Thymus (tissue), 11 donors: ENCODE results near the gene TMC1. TPM values are rescaled to one million over a fixed set of nuclear protein-coding genes. Genes with fewer than 3 reads are reported as not detected.

Experiments used
- DNase-seq, 9 donors: peaks; one replicate each; pipeline ENCODE4 v3.0.0-alpha.2; 2013; ENCODE audit warnings: low spot score in 9 of 9, low read depth in 6 of 9, missing footprints in 1 of 9
- H3K27ac ChIP-seq, 2 donors: one replicate each; pipeline ENCODE4 v1.5.1; 2013; ENCODE audit warnings: control low read depth in 1 of 2, low read depth in 1 of 2, low read length in 1 of 2, mild to moderate bottlenecking in 1 of 2, moderate library complexity in 1 of 2
- H3K27me3 ChIP-seq, 2 donors: one replicate each; pipeline ENCODE4 v1.5.1; 2013; ENCODE audit warnings: low read length in 1 of 2; ENCODE audit not compliant: control insufficient read depth in 2 of 2, insufficient read depth in 1 of 2
- H3K36me3 ChIP-seq, 2 donors: one replicate each; pipeline ENCODE4 v1.5.1; 2013; ENCODE audit warnings: low read length in 1 of 2, mild to moderate bottlenecking in 1 of 2, moderate library complexity in 1 of 2; ENCODE audit not compliant: control insufficient read depth in 2 of 2, insufficient read depth in 2 of 2
- H3K4me1 ChIP-seq, 2 donors: one replicate each; pipeline ENCODE4 v1.5.1; 2013; ENCODE audit warnings: low read length in 2 of 2; ENCODE audit not compliant: control insufficient read depth in 2 of 2, insufficient read depth in 2 of 2
- H3K4me3 ChIP-seq, 2 donors: one replicate each; pipeline ENCODE4 v1.5.1; 2013; ENCODE audit warnings: low read length in 2 of 2, control low read depth in 1 of 2, mild to moderate bottlenecking in 1 of 2
- H3K9me3 ChIP-seq, 2 donors: one replicate each; pipeline ENCODE4 v1.5.1; 2013; ENCODE audit warnings: low read length in 1 of 2, mild to moderate bottlenecking in 1 of 2; ENCODE audit not compliant: control insufficient read depth in 2 of 2, insufficient read depth in 1 of 2
- WGBS: extraction: QIAGEN DNeasy Blood & Tissue Kit; methylation state at CpG from one replicate; pipeline ENCODE4 v1.1.7; 2013; 5-methylcytosine and 5-hydroxymethylcytosine counted together
- polyA plus RNA-seq: library from polyadenylated mRNA; stranded (reverse); fragments of 200-250 nt; gene quantifications from one replicate; pipeline ENCODE4 v1.2.3, GENCODE V29; 2013
- total RNA-seq: library from RNA; stranded (reverse); fragments of 120-200 nt; gene quantifications from one replicate; pipeline ENCODE4 v1.2.4, GENCODE V29; 2013
- donor health status: healthy.

The TMC1 gene
- total and polyA plus RNA-seq, 2 donors, result 0.28 to 0.59 TPM

DNA sequence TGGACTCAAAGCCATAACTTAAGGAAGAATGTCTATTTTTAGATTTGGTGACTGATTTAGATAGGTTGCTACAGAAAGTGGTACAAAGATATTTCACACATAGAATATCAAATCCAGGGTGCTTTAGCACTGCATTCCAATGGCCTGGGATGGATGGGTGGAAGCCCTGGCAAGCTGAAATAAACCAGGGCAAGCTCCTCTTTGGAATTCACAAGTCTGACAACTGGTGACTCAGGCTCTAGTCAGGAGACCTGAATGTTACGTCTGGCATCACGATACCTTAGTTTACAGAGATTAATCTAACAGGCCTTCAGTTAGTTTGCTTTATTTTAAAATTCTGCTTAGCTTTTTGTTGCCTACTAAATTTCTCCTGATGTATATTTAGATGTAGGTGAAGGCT is 144.0 kb downstream of the TMC1 start:
- H3K4me3 ChIP-seq, result no peak overlapping the region
- no peaks in the 10 kb centered on the region for H3K27me3 ChIP-seq
- H3K36me3 ChIP-seq, result no peaks in the 10 kb centered on the region
- H3K27ac ChIP-seq, result no peak overlapping the region
- DNase-seq, result no peak
- no peaks in the 10 kb centered on the region for H3K9me3 ChIP-seq
- no peaks in the 10 kb centered on the region for H3K4me1 ChIP-seq
- WGBS, result 97% methylated on average over 2 of the region's 2 CpGs

DNA sequence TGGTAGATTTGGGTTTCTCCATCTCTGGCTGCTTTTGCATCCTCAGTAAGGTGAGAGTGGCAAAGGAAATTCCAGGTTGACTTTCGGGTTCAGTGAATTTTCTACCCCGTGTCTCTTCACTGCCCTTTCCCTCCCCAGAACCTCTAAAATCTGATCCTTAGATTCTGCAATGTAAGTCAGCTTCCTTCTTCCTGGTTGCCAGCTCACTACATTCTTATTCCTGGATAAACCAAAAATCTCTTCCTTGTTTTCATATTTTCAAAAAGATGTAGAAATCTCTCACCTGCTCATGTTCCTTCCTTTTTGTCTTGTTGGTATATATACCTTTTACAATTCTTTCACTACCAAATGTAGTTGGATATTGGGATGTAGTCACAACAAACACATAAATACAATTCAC is 145.8 kb downstream of the TMC1 start:
- no peaks in the 10 kb centered on the region for H3K4me1 ChIP-seq
- no peaks in the 10 kb centered on the region for H3K36me3 ChIP-seq
- WGBS, result 83% methylated on average over 2 of the region's 2 CpGs
- no peak for DNase-seq
- H3K4me3 ChIP-seq, result no peak overlapping the region
- H3K9me3 ChIP-seq, result no peaks in the 10 kb centered on the region
- H3K27me3 ChIP-seq, result no peaks in the 10 kb centered on the region
- H3K27ac ChIP-seq, result no peak overlapping the region

DNA sequence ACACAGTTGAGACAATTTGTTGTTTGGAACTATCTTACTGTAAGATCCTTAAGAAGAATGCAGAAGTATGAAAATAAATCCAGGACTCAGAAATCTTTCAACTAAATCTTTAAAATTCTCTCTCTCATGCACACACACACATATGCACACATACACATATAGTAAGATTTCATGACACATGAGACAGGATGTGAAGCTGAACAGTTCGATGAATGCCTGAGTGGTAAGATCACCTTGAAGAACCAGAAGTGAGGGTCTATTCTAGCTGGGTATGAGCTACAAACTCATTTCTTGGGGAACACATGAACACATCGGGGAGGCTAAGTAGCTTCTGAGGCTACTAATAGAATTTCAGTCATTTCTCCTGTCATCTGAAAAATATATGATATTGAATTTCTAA is 153.6 kb downstream of the TMC1 start:
- no peaks in the 10 kb centered on the region for H3K9me3 ChIP-seq
- no peaks in the 10 kb centered on the region for H3K4me1 ChIP-seq
- DNase-seq, result no peak
- H3K27me3 ChIP-seq, result no peaks in the 10 kb centered on the region
- H3K4me3 ChIP-seq, result no peak overlapping the region
- no peak overlapping the region for H3K27ac ChIP-seq
- H3K36me3 ChIP-seq, result no peaks in the 10 kb centered on the region
- 94% methylated on average over 2 of the region's 2 CpGs for WGBS

DNA sequence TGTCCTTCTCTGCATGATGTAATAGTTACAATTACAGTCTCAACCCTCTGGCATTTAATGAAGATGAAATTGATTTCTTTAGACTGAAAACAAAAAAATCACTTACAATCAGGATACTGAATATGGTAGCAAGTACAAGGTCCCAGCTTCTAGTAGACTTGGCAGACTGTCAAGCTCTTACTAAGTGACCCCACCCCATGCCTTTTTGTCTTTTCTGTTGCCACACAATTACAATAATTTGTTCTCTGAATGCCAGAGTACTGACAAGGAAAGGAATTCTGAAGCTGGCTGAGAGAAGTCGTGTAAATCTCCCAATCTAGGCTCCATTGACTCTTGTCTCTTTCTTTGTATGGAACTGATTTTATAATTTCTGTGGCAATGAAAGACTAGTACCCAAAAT is 154.2 kb downstream of the TMC1 start:
- Histone ChIP-seq H3K9me3 (no peaks in the 10 kb centered on the region), H3K4me3 (no peak overlapping the region), H3K4me1 (no peaks in the 10 kb centered on the region), H3K27ac (no peak overlapping the region), H3K27me3 (no peaks in the 10 kb centered on the region), H3K36me3 (no peaks in the 10 kb centered on the region)
- no peak for DNase-seq
- WGBS, result 74% methylated on average over 1 of the region's 1 CpG

- H3K4me3 ChIP-seq, result no peak overlapping the region
- 53% methylated on average over 2 of the region's 2 CpGs for WGBS
Measured at GRCh38 chr9:72680593-72681282, 159.3 kb downstream of the TMC1 start.

DNA sequence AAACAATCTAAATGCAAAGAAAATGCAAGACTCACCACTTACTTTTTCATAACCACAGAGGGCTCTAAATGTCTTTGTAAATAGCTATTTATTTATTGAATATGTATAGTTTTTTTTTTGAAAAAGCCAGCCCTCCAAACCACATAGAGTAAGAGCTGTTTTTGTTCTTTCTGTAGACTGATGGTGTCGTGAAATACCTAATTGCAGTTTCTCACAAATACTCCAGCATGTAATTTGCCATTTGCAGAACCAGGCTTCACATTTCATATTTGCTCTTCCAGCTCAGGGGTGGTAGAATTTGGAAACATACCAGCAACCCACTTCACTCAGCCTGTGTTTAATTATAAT is 159.8 kb downstream of the TMC1 start:
- WGBS, result 65% methylated on average over 1 of the region's 1 CpG
- Histone ChIP-seq H3K27ac (no peak overlapping the region), H3K4me3 (no peak overlapping the region), H3K27me3 (no peaks in the 10 kb centered on the region), H3K4me1 (no peaks in the 10 kb centered on the region), H3K36me3 (no peaks in the 10 kb centered on the region), H3K9me3 (no peaks in the 10 kb centered on the region)
- DNase-seq, result no peak

More at GRCh38 chr9:72680593-72681282, 159.3 kb downstream of the TMC1 start:
- DNase-seq, result no peak
- Histone ChIP-seq H3K9me3 (no peaks in the 10 kb centered on the region), H3K4me1 (no peaks in the 10 kb centered on the region), H3K27ac (no peak overlapping the region), H3K27me3 (no peaks in the 10 kb centered on the region), H3K36me3 (no peaks in the 10 kb centered on the region)

DNA sequence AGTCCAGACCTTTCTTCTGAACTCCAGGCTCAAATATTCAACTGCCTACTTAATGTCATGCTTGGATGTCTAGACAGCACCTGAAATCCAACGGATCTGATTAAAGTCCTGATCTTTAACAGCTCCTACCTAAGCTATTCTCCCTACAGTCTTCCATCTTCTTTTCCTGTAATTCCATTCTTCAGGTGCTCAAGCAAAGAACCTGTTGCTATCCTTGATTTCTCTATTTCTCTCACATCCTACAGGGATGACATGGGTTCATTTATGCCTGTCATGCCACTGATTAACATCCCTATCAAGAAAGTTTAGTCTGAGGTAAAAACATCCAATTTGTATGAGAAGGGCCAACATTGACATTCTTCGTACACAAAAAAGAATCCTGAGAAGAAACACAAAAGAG is 163.2 kb downstream of the TMC1 start:
- Histone ChIP-seq H3K4me1 (no peaks in the 10 kb centered on the region), H3K36me3 (no peaks in the 10 kb centered on the region), H3K27ac (no peak overlapping the region), H3K9me3 (no peaks in the 10 kb centered on the region), H3K27me3 (no peaks in the 10 kb centered on the region), H3K4me3 (no peak overlapping the region)
- WGBS, result 95% methylated on average over 2 of the region's 2 CpGs
- DNase-seq, result no peak

- no peak overlapping the region for H3K4me3 ChIP-seq
- H3K36me3 ChIP-seq, result no peaks in the 10 kb centered on the region
- H3K27me3 ChIP-seq, result no peaks in the 10 kb centered on the region
- 78% methylated on average over 2 of the region's 2 CpGs for WGBS
- no peaks in the 10 kb centered on the region for H3K9me3 ChIP-seq
- DNase-seq, result no peak
- no peak overlapping the region for H3K27ac ChIP-seq
- no peaks in the 10 kb centered on the region for H3K4me1 ChIP-seq
Measured at GRCh38 chr9:72685911-72686310, 164.5 kb downstream of the TMC1 start.

- Histone ChIP-seq H3K27me3 (no peaks in the 10 kb centered on the region), H3K4me1 (no peaks in the 10 kb centered on the region), H3K36me3 (no peaks in the 10 kb centered on the region), H3K9me3 (no peaks in the 10 kb centered on the region), H3K4me3 (no peak overlapping the region), H3K27ac (no peak overlapping the region)
- DNase-seq, result no peak
Measured at GRCh38 chr9:72687331-72687730, 165.9 kb downstream of the TMC1 start.

GRCh38 chr9:72691671-72692070 is 170.3 kb downstream of the TMC1 start:
- Histone ChIP-seq H3K4me1 (no peaks in the 10 kb centered on the region), H3K4me3 (no peak overlapping the region), H3K27me3 (no peaks in the 10 kb centered on the region), H3K36me3 (no peaks in the 10 kb centered on the region), H3K9me3 (no peaks in the 10 kb centered on the region), H3K27ac (no peak overlapping the region)
- DNase-seq, result no peak
